Suprapubic skin (tissue), 4 donors: ENCODE results near the gene TARS2. TPM values are rescaled to one million over a fixed set of nuclear protein-coding genes. Genes with fewer than 3 reads are reported as not detected.

ENCODE experiments used
- DNase-seq, 2 donors: peaks; one replicate each; pipeline ENCODE4 v3.0.0-alpha.2; 2019; ENCODE audit warnings: low spot score in 2 of 2
- H3K27ac ChIP-seq: fragments of 200-600 bp; sonication (generic); one replicate; pipeline ENCODE4 v1.5.1; 2019
- H3K27me3 ChIP-seq: fragments of 200-600 bp; sonication (generic); one replicate; pipeline ENCODE4 v1.5.1; 2019
- H3K36me3 ChIP-seq: fragments of 200-600 bp; sonication (generic); one replicate; pipeline ENCODE4 v1.5.1; 2019
- H3K4me1 ChIP-seq: fragments of 200-600 bp; sonication (generic); one replicate; pipeline ENCODE4 v1.5.1; 2019
- H3K4me3 ChIP-seq: fragments of 200-600 bp; sonication (generic); one replicate; pipeline ENCODE4 v1.5.1; 2019; ENCODE audit warnings: mild to moderate bottlenecking
- H3K9me3 ChIP-seq: fragments of 200-600 bp; sonication (generic); one replicate; pipeline ENCODE4 v1.5.1; 2019
- EP300 ChIP-seq: sonication (generic); formaldehyde crosslinking; IDR thresholded peaks from one replicate; pipeline ENCODE4 v1.6.1; 2017; ENCODE audit warnings: antibody characterized with exemption
- POLR2A ChIP-seq, 2 donors: fragments of 450-650 bp; IDR thresholded peaks; one replicate each; pipeline ENCODE4 v1.6.1; 2017; ENCODE audit warnings: antibody characterized with exemption in 2 of 2, mild to moderate bottlenecking in 2 of 2, moderate library complexity in 2 of 2
- POLR2AphosphoS5 ChIP-seq, 3 donors: sonication (generic); formaldehyde crosslinking; IDR thresholded peaks; one replicate each; pipeline ENCODE4 v1.6.1; 2017; ENCODE audit warnings: antibody characterized with exemption in 3 of 3
- WGBS: methylation state at CpG from one replicate; pipeline ENCODE4 v1.1.5; 2018; 5-methylcytosine and 5-hydroxymethylcytosine counted together
- total RNA-seq, 4 donors: library from RNA; depleted of rRNA; stranded (reverse); fragments of >200 nt; gene quantifications; one replicate each; pipeline ENCODE4 v1.1.0, GENCODE V29; 2016
- TF ChIP-seq, protein P1 (sequence below), 2 donors: fragments of 200-600 bp in 1 of 2; fragments of 450-650 bp in 1 of 2; sonication (generic) in 1 of 2; IDR thresholded peaks; one replicate each; pipeline ENCODE4 v1.5.1; 2016 to 2019; ENCODE audit warnings: antibody characterized with exemption in 2 of 2, mild to moderate bottlenecking in 1 of 2, moderate library complexity in 1 of 2

The TARS2 gene
- total RNA-seq, 4 donors from 2014 or later, result 13.7 to 29.1 (median 20.9) TPM

DNA sequence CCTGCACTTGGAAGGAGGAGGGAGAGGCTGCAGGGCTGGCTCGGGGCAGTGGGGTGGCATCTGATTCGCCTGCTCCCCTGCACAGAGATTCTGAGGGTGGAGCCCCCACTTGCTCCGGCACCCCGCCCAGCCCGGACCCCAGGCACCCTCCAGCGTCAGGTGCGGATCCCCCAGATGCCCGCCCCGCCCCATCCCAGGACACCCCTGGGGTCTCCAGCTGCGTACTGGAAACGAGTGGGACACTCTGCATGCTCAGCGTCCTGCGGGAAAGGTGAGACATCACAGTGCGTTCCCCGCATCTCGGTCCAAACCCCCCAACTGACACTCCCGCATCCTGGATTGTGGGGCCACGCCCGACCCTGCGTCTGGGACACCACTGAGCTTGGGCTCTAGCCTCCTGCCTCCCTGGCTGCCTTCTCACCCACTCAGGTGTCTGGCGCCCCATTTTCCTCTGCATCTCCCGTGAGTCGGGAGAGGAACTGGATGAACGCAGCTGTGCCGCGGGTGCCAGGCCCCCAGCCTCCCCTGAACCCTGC, 69.9 kb downstream of the TARS2 start:
- Histone ChIP-seq H3K4me3 (no peak overlapping the region), H3K4me1 (peaks cover 55% of the 10 kb centered on the region), H3K27ac (no peak overlapping the region), H3K27me3 (no peaks in the 10 kb centered on the region), H3K9me3 (no peaks in the 10 kb centered on the region), H3K36me3 (peaks cover 32% of the 10 kb centered on the region)
- WGBS, result 83% methylated on average over 23 of the region's 26 CpGs
- no peak for DNase-seq
- TF ChIP-seq POLR2A (IDR thresholded peaks at IDR 0.05) (no peak), EP300 (no peak), POLR2AphosphoS5 (IDR thresholded peaks at IDR 0.05) (no peak)
- TF ChIP-seq, protein P1, sequence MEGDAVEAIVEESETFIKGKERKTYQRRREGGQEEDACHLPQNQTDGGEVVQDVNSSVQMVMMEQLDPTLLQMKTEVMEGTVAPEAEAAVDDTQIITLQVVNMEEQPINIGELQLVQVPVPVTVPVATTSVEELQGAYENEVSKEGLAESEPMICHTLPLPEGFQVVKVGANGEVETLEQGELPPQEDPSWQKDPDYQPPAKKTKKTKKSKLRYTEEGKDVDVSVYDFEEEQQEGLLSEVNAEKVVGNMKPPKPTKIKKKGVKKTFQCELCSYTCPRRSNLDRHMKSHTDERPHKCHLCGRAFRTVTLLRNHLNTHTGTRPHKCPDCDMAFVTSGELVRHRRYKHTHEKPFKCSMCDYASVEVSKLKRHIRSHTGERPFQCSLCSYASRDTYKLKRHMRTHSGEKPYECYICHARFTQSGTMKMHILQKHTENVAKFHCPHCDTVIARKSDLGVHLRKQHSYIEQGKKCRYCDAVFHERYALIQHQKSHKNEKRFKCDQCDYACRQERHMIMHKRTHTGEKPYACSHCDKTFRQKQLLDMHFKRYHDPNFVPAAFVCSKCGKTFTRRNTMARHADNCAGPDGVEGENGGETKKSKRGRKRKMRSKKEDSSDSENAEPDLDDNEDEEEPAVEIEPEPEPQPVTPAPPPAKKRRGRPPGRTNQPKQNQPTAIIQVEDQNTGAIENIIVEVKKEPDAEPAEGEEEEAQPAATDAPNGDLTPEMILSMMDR (IDR thresholded peaks at IDR 0.05), result no peak

Other genes with a start within 250 kb of the TARS2 start
- gene CA14, start 229.6 kb upstream of the TARS2 start, total RNA-seq, result 1 to 10 TPM in 2 of 4 donors, under 1 TPM in 2; 0.64 to 2.8 (median 1.1) TPM
- 100 to 1,000 TPM in 3 of 4 donors, 10 to 100 TPM in 1; 92.5 to 141 (median 125) TPM for gene APH1A, start 218.4 kb upstream of the TARS2 start, total RNA-seq
- 10 to 100 TPM in 1 of 4 donors, 1 to 10 TPM in 2, under 1 TPM in 1; 0.96 to 16.0 (median 1.5) TPM for gene C1orf54, start 214.6 kb upstream of the TARS2 start, total RNA-seq
- 10 to 100 TPM; 15.8 to 37.4 (median 28.1) TPM for gene CIART, start 204.9 kb upstream of the TARS2 start, total RNA-seq
- gene MRPS21, start 193.6 kb upstream of the TARS2 start, total RNA-seq, result 10 to 100 TPM; 30.6 to 44.1 (median 38.2) TPM
- gene PRPF3, start 165.9 kb upstream of the TARS2 start, total RNA-seq, result 100 to 1,000 TPM in 1 of 4 donors, 10 to 100 TPM in 3; 28.2 to 104 (median 50.5) TPM
- gene RPRD2, start 123.3 kb upstream of the TARS2 start, total RNA-seq, result 10 to 100 TPM; 22.2 to 39.0 (median 28.8) TPM
- 10 to 100 TPM; 20.8 to 60.7 (median 44.1) TPM for gene ECM1, start 20.7 kb downstream of the TARS2 start, total RNA-seq
- gene FALEC, start 28.3 kb downstream of the TARS2 start, total RNA-seq, result not detected
- 10 to 100 TPM in 3 of 4 donors, 1 to 10 TPM in 1; 7.2 to 22.7 (median 18.0) TPM for gene ADAMTSL4, start 62.0 kb downstream of the TARS2 start, total RNA-seq
- gene MCL1, start 92.2 kb downstream of the TARS2 start, total RNA-seq, result 100 to 1,000 TPM; 211 to 307 (median 270) TPM
- 100 to 1,000 TPM; 266 to 384 (median 291) TPM for gene ENSA, start 142.2 kb downstream of the TARS2 start, total RNA-seq
- gene GOLPH3L, start 209.7 kb downstream of the TARS2 start, total RNA-seq, result 10 to 100 TPM; 18.4 to 36.6 (median 25.7) TPM
- gene HORMAD1, start 233.5 kb downstream of the TARS2 start, total RNA-seq, result 10 to 100 TPM in 1 of 4 donors, 1 to 10 TPM in 2, not detected in 1; 6.7 to 11.3 (median 8.4) TPM